CD4-positive, alpha-beta T cell treated with Interleukin-6 for 4 hours (primary cell): ENCODE results near the gene NMRK1.

Experiments
- DNase-seq: peaks from one replicate; pipeline ENCODE4 v3.0.0-alpha.2; 2020; ENCODE audit warnings: mixed read lengths

The NMRK1 gene

DNA sequence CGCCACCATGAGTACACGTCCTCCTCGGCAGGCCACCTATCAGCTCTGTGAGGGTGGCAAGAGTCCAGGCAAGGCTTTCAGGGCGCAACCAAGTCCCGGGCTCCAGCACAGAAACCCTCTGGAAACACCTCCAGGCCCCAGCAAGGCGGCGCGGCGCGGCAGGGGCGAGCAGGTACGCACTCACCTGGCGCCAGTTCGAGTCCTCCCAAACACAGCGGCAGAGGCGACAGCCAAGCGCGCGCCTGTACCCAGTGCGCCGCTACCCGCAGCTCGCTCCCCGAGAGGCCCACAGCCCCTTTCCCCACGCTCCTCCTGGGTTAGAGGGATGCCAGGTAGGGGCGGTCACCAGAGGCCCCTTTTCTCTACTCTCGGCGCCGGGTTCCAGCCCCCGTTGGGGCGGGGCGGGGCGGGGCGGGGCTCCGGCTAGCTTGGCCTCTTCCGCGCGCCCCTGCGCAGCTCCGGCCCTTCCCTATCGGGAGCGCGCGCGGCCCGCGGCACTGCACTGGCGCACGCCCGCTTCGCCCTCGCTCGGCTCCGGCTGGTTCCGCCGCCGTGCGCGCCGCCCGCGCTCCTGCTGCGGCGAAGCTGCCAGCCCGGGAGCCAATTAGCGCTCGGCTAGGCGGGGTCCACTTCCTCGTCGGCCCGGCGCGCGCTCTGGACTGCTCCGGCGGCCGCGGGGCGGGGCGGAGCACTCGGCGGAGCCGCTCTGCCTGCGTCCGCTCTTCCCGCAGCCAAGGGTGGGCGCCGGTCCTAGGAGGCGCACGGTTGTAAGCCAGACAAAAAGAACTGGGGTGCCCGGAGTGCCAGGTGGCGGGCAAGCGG lies at the start of gene NMRK1, which contains the start of gene OSTF1:
Gene NMRK1 (minus strand): TSS at position 332 of the 822 bp plus-strand sequence. CDS start 5,040 bp downstream, outside the sequence.
Gene OSTF1 (plus strand): TSS at position 691 of the 822 bp plus-strand sequence. CDS start 179 bp downstream, outside the sequence.
- peak; percentile 95 for DNase-seq

DNA sequence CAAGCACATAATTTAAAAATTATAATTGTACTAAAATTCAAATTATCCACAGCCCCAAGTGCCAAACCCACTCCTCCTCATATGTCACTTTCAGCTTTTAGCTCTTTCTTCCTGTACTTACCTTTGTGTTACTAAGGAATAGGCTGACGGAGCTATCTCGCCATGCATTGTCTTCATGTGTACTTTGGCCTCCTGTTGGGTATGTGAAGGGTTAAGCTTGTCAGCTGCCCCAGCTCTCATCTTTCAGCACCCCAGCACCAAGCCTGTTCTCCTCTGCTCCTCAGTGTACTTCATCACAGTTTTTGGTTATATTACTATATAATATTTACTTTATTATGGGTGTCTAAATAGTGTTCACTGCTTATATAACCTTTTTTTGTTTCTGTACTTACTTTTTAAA lies 46.5 kb upstream of the NMRK1 start:
- no peak for DNase-seq

DNA sequence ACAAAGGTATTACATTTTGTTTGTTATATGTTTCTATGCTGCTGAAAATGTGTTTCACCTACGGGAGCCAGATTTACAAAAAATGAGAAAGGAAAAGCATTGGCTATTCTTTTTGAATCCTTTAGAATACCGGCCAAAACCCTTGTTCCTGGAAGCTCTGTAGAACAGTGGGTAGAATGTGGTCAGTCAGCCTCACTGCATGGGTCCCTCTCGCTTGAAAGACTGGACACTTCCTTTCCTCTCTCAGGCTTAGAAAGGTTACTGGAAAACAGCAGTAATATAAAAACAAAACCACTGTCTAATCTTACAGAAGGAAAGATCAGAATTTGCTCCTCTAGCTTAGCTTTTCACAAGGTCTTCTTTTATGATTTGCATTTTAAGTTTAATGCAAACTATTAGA lies 45.4 kb upstream of the NMRK1 start:
- no peak for DNase-seq

DNA sequence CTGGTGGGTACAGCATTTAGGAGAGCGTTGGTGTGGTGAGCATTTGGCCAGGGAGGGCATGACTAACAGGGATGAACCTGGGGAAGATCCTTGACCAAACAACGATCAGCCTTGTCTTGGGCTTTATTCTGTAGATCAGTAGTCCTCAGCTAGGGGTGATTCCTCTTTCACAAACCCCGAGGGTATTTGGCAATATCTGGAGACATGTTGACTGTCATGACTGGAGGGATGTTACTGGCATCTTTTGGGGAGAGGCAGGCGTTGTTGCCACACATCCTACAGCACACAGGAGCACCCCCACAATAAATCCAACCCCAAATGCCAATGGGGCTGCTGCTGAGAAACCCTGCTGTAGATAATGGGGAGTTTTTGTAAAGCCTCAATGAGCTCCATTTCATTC lies 44.3 kb upstream of the NMRK1 start:
- no peak for DNase-seq

DNA sequence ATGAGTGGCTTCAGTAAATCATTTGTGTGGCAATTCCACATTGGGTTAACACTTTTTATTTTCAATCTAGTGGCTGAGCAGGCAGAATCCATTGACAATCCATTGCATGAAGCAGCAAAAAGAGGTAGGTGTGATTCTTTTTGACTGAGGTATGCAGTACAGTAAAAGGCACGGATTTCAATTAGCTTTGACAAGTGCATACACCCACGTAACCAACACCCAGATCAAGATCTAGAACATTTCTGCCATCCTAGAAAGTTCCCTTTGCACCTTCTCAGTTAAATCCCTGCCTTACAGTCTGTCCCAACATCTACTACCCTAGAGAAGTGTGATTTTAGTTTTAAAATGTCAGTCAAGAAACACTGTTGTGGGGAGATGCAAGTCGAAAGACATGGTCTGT lies 43.7 kb upstream of the NMRK1 start:
- no peak for DNase-seq

DNA sequence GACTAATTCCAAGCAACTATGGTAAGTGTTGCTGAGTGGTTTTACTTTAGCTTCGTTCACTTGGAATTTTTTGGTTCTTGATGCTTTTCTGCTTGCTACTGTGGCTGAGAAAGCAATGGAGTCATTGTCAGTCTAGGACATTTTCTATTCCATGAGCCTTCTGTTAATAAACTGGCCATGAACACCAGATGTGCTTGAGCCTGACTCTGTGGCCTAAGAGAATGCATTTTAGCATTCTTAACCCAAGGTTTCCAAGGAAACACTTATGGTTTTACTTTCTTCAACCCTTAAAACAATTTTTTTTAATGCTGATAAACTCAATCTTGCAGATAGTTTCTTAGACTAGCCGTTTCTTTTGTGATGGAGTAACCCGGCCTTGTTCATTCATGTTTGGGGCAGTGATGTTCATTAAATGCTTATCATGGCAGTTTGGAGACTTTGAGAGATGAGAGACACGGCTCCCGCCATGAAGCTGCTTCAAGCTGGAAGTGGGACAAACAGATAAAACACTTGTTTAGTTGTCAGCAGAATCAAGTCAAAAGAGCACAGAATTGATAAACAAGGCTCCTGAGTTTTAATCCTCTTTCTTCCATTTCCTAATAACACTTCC lies 42.8 kb upstream of the NMRK1 start:
- no peak for DNase-seq

DNA sequence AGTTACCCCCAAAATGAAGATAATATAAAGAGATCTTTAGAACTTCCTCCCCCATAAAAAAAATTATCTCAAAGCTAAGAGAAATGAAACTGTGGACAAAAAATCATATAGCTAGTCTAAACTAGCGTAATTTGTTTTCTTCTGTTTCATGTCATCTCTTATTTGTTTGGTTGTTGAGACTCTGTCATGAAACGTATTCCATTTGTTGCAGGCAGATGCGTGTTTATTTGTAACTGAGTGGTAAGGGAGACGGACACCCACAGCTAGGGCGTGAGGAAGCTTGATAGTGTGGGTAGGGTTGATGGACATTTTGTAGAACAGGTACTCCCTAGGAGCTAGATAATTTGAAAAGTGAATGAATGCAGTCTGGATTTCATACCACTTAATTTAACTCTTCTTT lies 42.2 kb upstream of the NMRK1 start:
- DNase-seq, result no peak

DNA sequence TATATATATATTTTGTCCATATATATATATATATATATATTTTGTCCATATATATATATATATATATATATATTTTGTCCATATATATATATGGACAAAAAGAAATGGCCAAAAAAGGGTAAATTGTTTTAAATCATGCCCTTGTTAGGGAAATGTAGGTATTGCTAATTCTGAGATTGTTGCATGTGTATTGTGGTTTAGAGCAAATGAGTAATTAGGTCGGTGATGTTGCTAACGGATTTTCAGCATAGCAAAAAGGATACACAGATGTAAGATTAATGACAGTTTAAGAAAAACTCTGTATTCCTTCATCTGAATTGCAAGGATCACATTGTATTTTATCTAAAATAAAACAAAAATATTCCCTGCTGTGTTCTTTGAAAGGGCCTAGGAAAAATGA lies 40.6 kb upstream of the NMRK1 start:
- no peak for DNase-seq

DNA sequence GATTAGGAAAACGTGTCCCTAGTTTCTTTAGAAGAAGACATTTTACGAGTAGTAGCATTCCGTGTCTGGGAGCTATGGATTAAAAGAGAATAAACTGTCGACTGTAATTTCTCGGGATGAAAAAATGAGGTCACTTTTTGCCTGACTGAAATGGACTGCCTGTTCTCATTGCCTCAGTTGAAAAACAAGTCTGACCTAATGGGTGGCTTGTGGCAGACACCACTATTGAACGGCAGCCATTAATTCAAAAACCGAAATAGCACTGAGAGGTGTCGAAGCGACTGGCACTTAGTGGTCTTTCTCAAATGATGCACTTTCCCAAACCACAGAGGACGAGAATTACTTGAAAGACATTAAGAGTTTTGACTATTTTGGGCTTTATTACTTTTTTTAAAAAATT lies 35.7 kb upstream of the NMRK1 start:
- DNase-seq, result no peak

DNA sequence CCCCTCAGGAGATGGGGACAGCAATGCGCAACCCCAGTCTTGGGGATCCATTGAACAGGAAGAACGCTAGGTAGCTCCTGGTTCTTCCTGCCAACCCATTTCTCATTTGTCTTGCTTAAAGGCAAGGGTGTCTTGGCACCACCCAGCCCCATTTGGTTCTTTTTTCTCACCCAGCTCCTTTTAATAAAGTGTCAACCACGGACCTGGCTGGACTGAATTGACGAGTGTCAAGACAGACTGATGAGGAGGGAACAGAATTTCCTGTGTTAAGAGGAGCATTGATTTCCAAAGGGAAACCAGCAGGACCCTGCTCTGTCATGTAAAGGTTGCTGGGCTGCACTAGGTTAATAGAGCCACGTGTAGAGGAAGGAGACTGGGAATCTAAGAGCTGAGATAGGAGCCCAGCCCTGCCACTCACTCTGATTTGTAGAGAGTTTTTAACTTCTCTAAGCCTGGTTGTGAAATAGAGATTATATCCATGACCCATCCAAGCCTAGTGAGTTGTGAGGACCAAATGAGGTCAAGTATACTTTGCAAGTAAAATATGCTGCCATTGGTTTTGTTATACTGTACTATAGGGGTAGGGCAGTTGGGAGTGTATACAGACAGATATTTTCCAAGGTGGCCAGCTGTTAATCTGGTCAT lies 34.1 kb upstream of the NMRK1 start:
- DNase-seq, result no peak

DNA sequence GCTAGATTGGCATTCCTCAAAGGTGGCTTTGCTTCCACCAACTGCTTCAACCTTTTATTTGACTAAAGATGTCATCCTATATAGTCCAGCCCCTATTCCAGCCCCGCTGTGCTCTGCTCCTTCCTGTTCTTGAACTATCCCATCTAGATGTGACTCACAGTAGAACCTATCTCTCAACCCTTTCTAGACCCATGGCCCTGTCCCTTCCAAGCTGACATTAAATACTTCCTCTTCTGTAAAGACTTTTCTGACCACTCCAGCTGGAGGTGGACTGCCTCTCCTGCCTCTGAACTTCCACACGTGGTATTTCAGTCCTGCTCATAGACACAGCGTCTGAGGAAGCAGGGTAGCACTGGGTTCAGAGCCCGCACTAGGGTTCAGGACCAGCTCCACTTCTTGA lies 32.7 kb upstream of the NMRK1 start:
- DNase-seq, result no peak

DNA sequence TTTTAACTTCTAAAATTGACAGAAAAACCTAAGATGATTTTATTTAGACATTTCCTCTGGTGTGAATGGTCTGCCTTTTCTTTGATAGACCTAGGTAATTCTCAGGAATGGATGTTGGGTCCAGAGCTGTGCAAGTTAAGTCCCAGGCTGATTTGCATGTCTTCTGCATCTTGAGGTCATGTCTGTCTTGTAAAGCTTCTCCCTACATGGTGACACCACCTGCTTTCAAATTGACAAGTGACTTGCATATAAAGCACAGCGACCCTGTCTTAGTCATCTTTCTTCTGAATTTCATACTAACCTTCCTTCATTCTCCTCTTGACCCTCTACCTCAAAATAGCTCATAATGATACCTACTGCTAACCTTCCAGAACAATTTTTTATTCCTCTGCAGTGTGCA lies 29.6 kb upstream of the NMRK1 start:
- DNase-seq, result no peak

DNA sequence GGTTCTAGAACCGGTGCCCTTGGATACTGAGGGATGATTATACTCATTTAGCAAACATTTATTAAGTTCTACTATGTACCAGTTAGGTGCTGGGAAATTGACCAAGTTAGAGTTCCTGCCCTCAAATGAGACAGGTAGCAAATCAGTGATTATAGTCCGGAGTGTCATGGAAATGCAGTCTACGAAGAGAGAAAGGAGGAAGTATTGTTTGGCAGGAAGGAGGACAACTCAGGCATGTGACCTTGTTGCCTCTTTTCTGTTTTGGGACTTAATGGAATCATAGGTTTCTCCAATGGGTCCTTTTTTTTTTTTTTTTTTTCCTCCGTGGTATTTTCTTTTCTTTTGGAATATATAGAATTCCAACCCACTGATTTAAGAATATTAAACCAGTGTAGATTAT lies 28.4 kb upstream of the NMRK1 start:
- DNase-seq, result no peak

DNA sequence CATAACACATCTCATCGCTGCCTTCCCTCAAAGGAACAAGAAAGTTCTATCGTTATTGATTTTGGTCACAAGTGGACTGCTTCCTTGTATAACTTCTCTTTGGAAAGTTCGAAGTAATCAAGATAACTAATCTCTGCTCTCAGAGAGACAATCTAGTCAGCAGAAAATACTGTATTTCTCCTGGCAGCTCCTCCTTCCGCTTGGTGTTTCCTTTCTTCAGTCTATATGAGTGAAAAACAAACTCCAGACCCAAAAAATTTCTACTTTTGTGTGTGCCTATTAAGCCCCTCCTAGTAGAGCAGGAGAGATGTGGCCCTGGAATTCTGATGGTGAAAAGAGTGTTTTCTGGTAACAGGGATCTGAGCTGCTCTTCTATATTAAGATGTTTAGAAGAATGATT lies 24.8 kb upstream of the NMRK1 start:
- DNase-seq, result no peak

DNA sequence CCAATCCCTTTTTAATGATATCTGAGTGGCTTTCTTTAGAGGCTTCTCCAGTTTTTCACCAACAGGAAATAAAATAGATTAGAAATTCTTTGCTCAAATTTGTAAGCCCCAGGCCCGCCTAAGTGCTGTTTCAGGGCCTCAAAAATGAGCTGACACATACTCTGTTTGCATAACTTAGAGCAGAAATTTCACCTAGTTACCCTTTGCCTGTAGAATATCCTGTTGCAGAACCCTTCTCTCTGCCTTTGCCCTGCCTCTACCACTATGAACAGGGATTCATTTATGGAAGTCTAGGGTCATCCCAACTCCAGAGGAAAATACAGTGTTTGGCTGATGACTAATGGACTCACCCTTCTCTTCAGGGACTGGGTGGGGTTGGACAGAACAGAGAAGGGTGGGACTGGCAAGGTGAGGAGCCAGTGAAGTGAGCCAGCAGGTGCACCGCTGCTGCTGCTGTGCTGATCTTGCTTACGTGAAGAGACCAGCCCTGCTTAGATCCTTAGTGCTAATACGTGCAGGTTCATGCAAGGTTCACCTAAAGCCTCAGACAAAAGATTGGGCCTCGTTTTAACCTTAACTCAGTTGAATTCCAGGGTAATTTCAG lies 23.2 kb upstream of the NMRK1 start:
- no peak for DNase-seq

DNA sequence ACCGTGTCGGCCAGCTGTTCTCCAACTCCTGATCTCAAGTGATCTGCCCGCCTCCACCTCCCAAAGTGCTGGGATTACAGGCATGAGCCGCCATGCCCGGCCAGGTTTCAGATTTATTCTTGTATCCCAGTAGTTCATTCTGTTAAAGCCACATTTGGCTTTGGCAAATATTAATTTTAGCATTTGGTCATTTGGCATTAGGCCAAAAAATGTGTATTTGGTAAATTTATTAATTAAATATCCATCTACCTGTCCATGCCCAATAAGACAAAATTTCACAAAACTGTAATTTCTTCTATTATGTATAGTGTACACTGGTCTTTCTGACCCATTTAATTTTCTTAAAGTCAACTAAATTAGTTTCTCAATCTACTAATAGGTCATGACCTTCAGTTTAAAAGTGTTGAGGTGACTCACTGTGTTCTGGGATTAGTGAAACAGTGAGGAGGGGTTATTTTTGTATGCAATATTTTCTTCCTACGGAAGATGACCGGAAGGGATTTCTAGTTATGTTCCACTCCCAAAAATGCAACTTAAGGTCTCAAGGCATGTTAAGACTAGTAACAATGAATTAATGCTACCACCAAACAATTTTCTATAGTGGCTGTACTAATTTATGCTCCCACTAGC lies 21.4 kb upstream of the NMRK1 start:
- no peak for DNase-seq

DNA sequence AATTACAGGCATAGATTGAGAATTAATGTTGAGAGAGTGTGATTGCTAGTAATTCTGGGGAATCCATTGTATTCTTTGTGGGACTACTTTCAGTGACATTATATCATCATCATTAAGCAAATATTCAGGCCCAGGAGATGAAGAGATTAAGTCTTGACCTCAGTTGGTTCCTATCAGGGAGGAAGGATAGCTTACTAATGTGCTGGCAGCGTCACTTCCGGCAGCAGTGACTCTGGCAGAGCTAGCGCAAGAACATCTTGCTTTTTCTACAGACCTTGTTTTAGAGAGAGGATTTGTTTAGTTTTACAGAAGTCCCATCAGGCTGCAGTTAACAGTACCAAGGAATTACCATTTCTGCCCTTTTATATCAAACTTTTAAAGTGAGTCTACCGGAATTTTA lies 20.6 kb upstream of the NMRK1 start:
- peak; percentile 36 for DNase-seq

DNA sequence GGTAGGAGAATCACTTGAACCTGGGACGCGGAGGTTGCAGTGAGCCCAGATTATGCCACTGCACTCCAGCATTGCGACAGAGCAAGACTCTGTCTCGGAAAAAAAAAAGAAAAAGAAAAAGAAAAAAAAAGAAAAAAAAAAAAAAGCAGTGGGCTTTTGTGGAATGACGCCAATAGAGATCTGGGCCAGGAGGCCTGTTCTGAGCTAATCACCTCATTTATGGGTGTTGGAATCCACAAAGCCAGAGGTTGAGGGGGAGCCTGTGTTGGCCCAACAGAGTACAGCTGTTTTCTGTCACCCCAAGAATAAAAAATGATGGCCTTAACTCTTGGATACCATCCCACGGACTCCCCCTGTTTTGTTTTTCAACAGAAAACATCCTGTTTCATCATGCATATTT lies 18.9 kb upstream of the NMRK1 start:
- DNase-seq, result no peak

DNA sequence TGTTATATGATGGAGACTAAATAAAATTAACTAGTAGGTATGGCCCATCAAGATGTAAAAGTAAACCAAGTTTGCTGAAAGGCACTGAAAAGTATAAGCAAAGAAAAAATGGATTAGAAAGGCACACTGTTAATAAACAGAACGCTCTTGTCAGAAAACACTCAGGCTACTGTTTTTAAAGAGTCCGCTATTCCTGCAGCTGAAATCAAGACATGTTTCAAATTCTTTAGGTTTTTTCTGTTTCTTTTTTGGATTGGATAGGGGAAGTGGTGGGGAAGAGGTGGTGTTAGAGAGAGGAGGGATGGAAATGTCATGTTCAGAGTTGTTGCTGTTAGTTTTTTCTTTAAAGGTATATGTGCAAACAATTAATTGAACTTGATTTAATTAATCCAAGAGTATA lies 17.9 kb upstream of the NMRK1 start:
- DNase-seq, result no peak

DNA sequence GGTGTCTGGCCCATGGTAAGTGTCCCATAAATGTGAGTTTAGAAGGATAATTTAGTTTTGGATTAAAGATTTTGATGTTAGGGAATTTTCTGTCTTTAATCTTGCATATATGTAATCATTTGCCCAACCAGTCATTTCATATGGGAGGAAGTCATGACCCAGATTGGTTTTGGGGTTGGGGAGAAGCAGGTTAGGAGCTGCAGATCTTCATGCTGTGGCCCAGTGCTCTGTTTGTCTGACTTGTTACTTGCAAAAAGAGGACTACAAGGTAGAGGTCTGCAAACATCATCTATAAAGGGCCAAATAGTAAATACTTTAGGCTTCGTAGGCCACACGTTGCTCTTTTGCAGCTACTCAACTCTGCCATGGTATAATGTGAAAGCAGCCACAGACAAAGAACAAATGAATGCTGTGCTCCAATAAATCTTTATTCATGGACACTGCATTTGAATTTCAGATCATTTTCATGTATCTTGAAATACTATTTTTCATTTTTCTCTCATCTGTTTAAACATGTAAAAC lies 17.1 kb upstream of the NMRK1 start:
- no peak for DNase-seq

DNA sequence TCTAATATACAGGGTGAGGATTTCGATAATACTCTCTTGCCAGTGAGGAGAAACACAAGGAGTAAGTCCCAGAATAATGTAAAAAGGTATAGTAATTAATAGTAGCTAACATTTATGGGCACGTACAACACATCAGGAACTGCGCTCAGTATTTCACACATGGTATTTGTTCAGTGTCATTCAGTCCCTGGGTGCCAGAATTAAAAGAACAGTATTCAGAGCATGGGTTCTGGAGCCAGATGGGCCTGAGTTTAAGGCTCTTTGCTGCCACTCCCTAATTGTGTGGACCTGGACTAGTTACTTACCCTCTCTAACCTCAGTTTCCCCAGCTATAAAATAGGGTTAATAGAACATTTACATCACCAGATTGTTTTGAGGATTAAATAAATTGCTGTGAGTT lies 16.7 kb upstream of the NMRK1 start:
- DNase-seq, result no peak

DNA sequence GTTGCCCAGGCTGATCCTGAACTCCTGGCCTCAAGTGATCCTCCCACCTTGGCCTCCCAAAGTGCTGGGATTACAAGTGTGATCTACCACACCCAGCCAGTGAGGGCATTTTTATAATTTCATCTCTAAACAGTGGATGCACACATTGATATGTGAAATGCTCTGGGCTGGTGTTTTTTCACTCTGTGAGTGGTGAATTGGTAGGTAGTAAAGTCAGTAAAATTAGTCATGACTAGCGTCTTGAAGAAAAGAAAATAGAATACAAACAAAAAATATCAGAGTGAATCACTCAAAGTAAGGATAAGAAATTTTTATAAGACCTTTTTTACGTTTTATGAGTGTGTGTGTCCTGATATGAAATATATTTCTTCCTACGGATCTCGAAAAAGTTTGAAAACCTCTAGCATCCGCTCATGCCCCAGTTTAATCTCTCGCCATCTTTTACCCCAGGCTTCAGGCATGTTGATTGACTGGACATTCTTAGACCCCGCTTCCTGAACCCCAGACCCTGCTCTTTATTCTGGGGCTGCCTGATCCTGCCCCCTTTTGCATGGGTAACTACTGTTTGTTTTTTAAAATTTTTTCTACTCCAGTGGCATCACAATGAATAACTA lies 14.3 kb upstream of the NMRK1 start:
- DNase-seq, result no peak
